SK-N-SH (cell line): ENCODE measurements around the gene CSF2RB.

Experiments
- CTCF ChIP-seq: fragments of 200-600 bp; sonication (generic); IDR thresholded peaks from 2 replicates; pipeline ENCODE4 v1.6.1; 2017; ENCODE audit warnings: antibody characterized with exemption, mild to moderate bottlenecking, moderate library complexity
- EZH2phosphoT487 ChIP-seq: fragments of 200-600 bp; sonication (generic); IDR thresholded peaks from 2 replicates; pipeline ENCODE4 v1.6.1; 2017; ENCODE audit warnings: low read depth, mixed run types, mild to moderate bottlenecking, antibody characterized with exemption, moderate library complexity, borderline replicate concordance
- FOXM1 ChIP-seq: IDR thresholded peaks from 2 replicates; pipeline ENCODE4 v1.4.0; 2012; ENCODE audit warnings: low read depth, mild to moderate bottlenecking
- GATA2 ChIP-seq: sonication (generic); formaldehyde crosslinking; IDR thresholded peaks from 2 replicates; pipeline ENCODE4 v1.5.0; 2020; ENCODE audit warnings: mild to moderate bottlenecking, missing genetic modification reagents
- MAX ChIP-seq: IDR thresholded peaks from 2 replicates; pipeline ENCODE4 v1.4.0; 2012; ENCODE audit warnings: low read depth
- MEF2A ChIP-seq: IDR thresholded peaks from 2 replicates; pipeline ENCODE4 v1.4.0; 2012; ENCODE audit warnings: low read depth, borderline replicate concordance
- POLR2AphosphoS5 ChIP-seq: IDR thresholded peaks from 2 replicates; pipeline ENCODE4 v1.6.1; 2012; ENCODE audit warnings: low read depth, low read length
- RCOR1 ChIP-seq: fragments of 150-350 bp; IDR thresholded peaks from 2 replicates; pipeline ENCODE4 v1.6.1; 2017; ENCODE audit warnings: antibody characterized with exemption, low read length
- REST ChIP-seq: IDR thresholded peaks from 2 replicates; pipeline ENCODE4 v1.6.1; 2012; ENCODE audit warnings: mild to moderate bottlenecking, low read depth, low read length, moderate library complexity
- SMC3 ChIP-seq: IDR thresholded peaks from 2 replicates; pipeline ENCODE4 v1.6.1; 2012; ENCODE audit warnings: low read depth, low read length, improper control_type of control experiment
- YY1 ChIP-seq: IDR thresholded peaks from 2 replicates; pipeline ENCODE4 v1.4.0; 2012; ENCODE audit warnings: low read depth, mild to moderate bottlenecking
- ZBTB33 ChIP-seq: IDR thresholded peaks from 2 replicates; pipeline ENCODE4 v1.4.0; 2012; ENCODE audit warnings: low read depth, borderline replicate concordance

GRCh38 chr22:36946421-36947158 lies 33.2 kb downstream of the CSF2RB start:
- TF ChIP-seq RCOR1 (no peak), REST (no peak), GATA2 (CRISPR knock-in tag) (no peak), POLR2AphosphoS5 (no peak), YY1 (no peak), FOXM1 (no peak), CTCF (no peak), EZH2phosphoT487 (no peak), MAX (no peak), MEF2A (no peak), SMC3 (no peak), ZBTB33 (no peak)
